Endothelial cell of umbilical vein (primary cell): Measurements from ENCODE around the gene TMEM18. TPM values are rescaled to one million over a fixed set of nuclear protein-coding genes. Genes with fewer than 3 reads are reported as not detected.
A peak's percentile ranks its signal among the peaks of the same experiment; 100 is the strongest.

Experiments used
- BruUV-seq: library from RNA; stranded (reverse); fragments of 400-500 nt; replicated peaks from 2 replicates; lab custom pipeline; 2021; lab: Mats Ljungman, UMichigan
- CTCF ChIA-PET: fragments of 300-600, 350-600 bp; sonication (Branson Sonifier 250); formaldehyde crosslinking; loops from one replicate; lab custom pipeline; 2021; ENCODE audit warnings: antibody characterized with exemption, inconsistent platforms; lab: Charles Lee
- POLR2A ChIA-PET: fragments of 300-600, 350-600 bp; sonication (Branson Sonifier 250); formaldehyde crosslinking; loops from one replicate; lab custom pipeline; 2021; ENCODE audit warnings: antibody characterized with exemption, inconsistent platforms; lab: Charles Lee
- DNase-seq: peaks from one replicate; pipeline ENCODE4 v3.0.0-alpha.2; 2011; ENCODE audit warnings: low read depth, low spot score
- FAIRE-seq: peaks from 2 replicates; lab custom pipeline; 2011; peaks lifted over from hg19 to GRCh38; lab: Jason Lieb, UNC
- H2AFZ ChIP-seq: 2 replicates; pipeline ENCODE4 v1.6.0; 2012; ENCODE audit warnings: low read depth, low read length, control low read depth, inconsistent platforms
- H3K27ac ChIP-seq: 2 replicates; pipeline ENCODE4 v1.5.1; 2011; ENCODE audit warnings: low read depth, mild to moderate bottlenecking, control low read depth, low read length, moderate library complexity; ENCODE audit not compliant: insufficient read depth
- H3K27me3 ChIP-seq, 2 experiments: 2 replicates each; pipeline versions ENCODE4 v1.6.0 to v1.6.1; 2011; ENCODE audit warnings: low read length in 2 of 2, mixed read lengths in 1 of 2; ENCODE audit not compliant: control insufficient read depth in 2 of 2, insufficient read depth in 2 of 2
- H3K36me3 ChIP-seq, 2 experiments: 2 replicates in 1 of 2; 3 replicates in 1 of 2; pipeline ENCODE4 v1.5.1; 2011; ENCODE audit warnings: low read length in 2 of 2, mild to moderate bottlenecking in 1 of 2, moderate library complexity in 1 of 2; ENCODE audit not compliant: control insufficient read depth in 2 of 2, insufficient read depth in 2 of 2; ENCODE audit errors: extremely low read depth in 1 of 2
- H3K4me1 ChIP-seq: 3 replicates; pipeline ENCODE4 v1.5.1; 2011; ENCODE audit warnings: mild to moderate bottlenecking, low read length; ENCODE audit not compliant: control insufficient read depth, insufficient read depth; ENCODE audit errors: extremely low read depth
- H3K4me2 ChIP-seq: 2 replicates; pipeline ENCODE4 v1.6.1; 2011; ENCODE audit warnings: low read length, control low read depth, mixed read lengths; ENCODE audit not compliant: insufficient read depth
- H3K4me3 ChIP-seq, 3 experiments: fragments of 200-600 bp in 1 of 3; sonication (generic), shearing (Covaris generic) in 1 of 3; replicated peaks in 1 of 3; 2 replicates each; pipeline ENCODE4 v1.5.1; 2011 to 2016; ENCODE audit warnings: control low read depth in 3 of 3, low read length in 3 of 3, mild to moderate bottlenecking in 2 of 3, inconsistent platforms in 1 of 3, low read depth in 1 of 3, moderate library complexity in 1 of 3; ENCODE audit not compliant: insufficient read depth in 1 of 3
- H3K79me2 ChIP-seq: 2 replicates; pipeline ENCODE4 v1.6.0; 2012; ENCODE audit warnings: low read length, inconsistent platforms; ENCODE audit not compliant: control insufficient read depth, insufficient read depth
- H3K9ac ChIP-seq: replicated peaks from 2 replicates; pipeline ENCODE3; 2011; ENCODE audit warnings: low read length, control low read depth; ENCODE audit not compliant: insufficient read depth; ENCODE audit errors: extremely low read depth
- H3K9me1 ChIP-seq: replicated peaks from 3 replicates; pipeline ENCODE4 v1.6.0; 2011; ENCODE audit warnings: mild to moderate bottlenecking, low read length; ENCODE audit not compliant: control insufficient read depth, insufficient read depth; ENCODE audit errors: extremely low read depth
- H3K9me3 ChIP-seq: replicated peaks from 2 replicates; pipeline ENCODE4 v1.5.1; 2012; ENCODE audit warnings: low read length, inconsistent platforms; ENCODE audit not compliant: control insufficient read depth, insufficient read depth
- H4K20me1 ChIP-seq: replicated peaks from 2 replicates; pipeline ENCODE3; 2011; ENCODE audit warnings: mild to moderate bottlenecking, low read length; ENCODE audit not compliant: control insufficient read depth, insufficient read depth; ENCODE audit errors: extremely low read depth
- EZH2 ChIP-seq: IDR thresholded peaks from 2 replicates; pipeline ENCODE4 v1.6.1; 2012; ENCODE audit warnings: borderline replicate concordance, low read depth, mild to moderate bottlenecking, moderate library complexity, low read length, inconsistent platforms; ENCODE audit not compliant: severe bottlenecking
- FOS ChIP-seq: IDR thresholded peaks from 2 replicates; pipeline ENCODE4 v1.6.1; 2011; ENCODE audit warnings: mild to moderate bottlenecking, low read length, moderate library complexity, borderline replicate concordance; ENCODE audit not compliant: insufficient read depth
- GATA2 ChIP-seq: IDR thresholded peaks from 2 replicates; pipeline ENCODE4 v1.7.0; 2011; ENCODE audit warnings: low read depth, mild to moderate bottlenecking, moderate library complexity, mixed read lengths, low read length; ENCODE audit not compliant: insufficient read length, insufficient read depth
- JUN ChIP-seq: IDR thresholded peaks from 2 replicates; pipeline ENCODE4 v1.6.1; 2011; ENCODE audit warnings: borderline replicate concordance, low read depth; ENCODE audit not compliant: insufficient read length, insufficient read depth
- MYC ChIP-seq: IDR thresholded peaks from one replicate; pipeline ENCODE4 v1.6.1; 2011; ENCODE audit warnings: mild to moderate bottlenecking, low read depth, low read length
- POLR2A ChIP-seq: IDR thresholded peaks from 2 replicates; pipeline ENCODE4 v1.6.1; 2012; ENCODE audit warnings: low read depth, mild to moderate bottlenecking, control low read depth, low read length
- POLR2AphosphoS5 ChIP-seq: IDR thresholded peaks from 2 replicates; pipeline ENCODE4 v1.6.1; 2012; ENCODE audit warnings: low read depth, mild to moderate bottlenecking, control low read depth, low read length, moderate library complexity; ENCODE audit not compliant: insufficient read depth
- dilution Hi-C: fragments of 300-500 bp; cut with MboI; formaldehyde crosslinking; loops from one replicate; pipeline ENCODE4 v1.15.0; 2019; ENCODE audit warnings: low sequenced_read_pairs; ENCODE audit not compliant: extremely low pct_ligation_motif_present
- intact Hi-C: fragments of 100-400 bp; cut with micrococcal nuclease; formaldehyde crosslinking; loops from one replicate; pipeline ENCODE4 v1.10.0; 2022
- polyA plus RNA-seq, 4 experiments: library from polyadenylated mRNA; depleted of rRNA in 3 of 4; stranded (reverse) in 3 of 4; unstranded in 1 of 4; fragments of >200 nt; gene quantifications; 2 replicates each; pipeline versions ENCODE4 v1.2.1 to v1.2.3, GENCODE V29; 2011 to 2012; ENCODE audit warnings: missing spikeins in 1 of 4
- total RNA-seq: library from RNA; stranded (reverse); gene quantifications from 2 replicates; pipeline ENCODE4 v1.2.3, GENCODE V29; 2021
- TF ChIP-seq, protein P1 (sequence below): IDR thresholded peaks from 2 replicates; pipeline ENCODE4 v1.6.1; 2011; ENCODE audit not compliant: insufficient read depth, insufficient read length
- TF ChIP-seq, protein P2 (sequence below), 2 donors: IDR thresholded peaks; 1 replicate in 1 of 2; 2 replicates in 1 of 2; pipeline ENCODE4 v1.5.1; 2011; ENCODE audit warnings: low read length in 2 of 2, mild to moderate bottlenecking in 2 of 2, moderate library complexity in 2 of 2, control low read depth in 1 of 2, inconsistent platforms in 1 of 2, low read depth in 1 of 2; ENCODE audit not compliant: insufficient read depth in 1 of 2; ENCODE audit errors: extremely low read depth in 1 of 2

TMEM18 gene
- total and polyA plus RNA-seq, 2 donors (not counting 3 experiments of a cell fraction or from before 2014, with no cell fraction given) = 19.1 to 23.1 TPM

DNA sequence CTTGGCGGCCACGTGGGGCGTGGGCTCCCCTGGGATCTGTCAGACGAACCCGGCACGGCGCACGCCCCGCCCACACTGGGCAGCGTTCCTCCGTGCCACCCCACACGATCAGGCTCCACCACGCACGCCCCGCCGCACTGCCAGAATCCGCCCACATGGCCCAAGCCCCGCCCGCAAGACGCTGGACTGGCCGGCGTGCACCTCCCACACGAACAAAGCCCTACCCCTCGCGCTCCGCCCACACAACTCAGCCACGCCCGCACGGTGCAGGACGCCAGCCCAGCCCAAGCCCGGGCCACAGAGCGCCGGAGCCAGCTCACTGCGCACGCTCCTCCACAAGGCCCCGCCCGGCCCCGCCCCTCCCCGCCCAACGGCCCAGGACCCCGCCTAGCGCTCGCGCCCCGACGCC is 555 bp downstream of the TMEM18 start:
- H3K9me3 ChIP-seq = no peaks in the 10 kb centered on the region
- H2AFZ ChIP-seq = peak overlapping the region; percentile 56
- H3K4me2 ChIP-seq = peak overlapping the region; percentile 76
- H3K79me2 ChIP-seq = peaks cover 25% of the 10 kb centered on the region
- no peaks in the 10 kb centered on the region for H4K20me1 ChIP-seq
- H3K36me3 ChIP-seq = peaks cover 0 to 6% of the 10 kb centered on the region in 2 experiments
- DNase-seq (peak; percentile 99), FAIRE-seq (peak; percentile 97)
- peaks cover 25% of the 10 kb centered on the region for H3K4me1 ChIP-seq
- peak overlapping the region; percentile 5 to 47 (median 41) for H3K4me3 ChIP-seq
- no peak for TF ChIP-seq POLR2AphosphoS5
- TF ChIP-seq, protein P1, sequence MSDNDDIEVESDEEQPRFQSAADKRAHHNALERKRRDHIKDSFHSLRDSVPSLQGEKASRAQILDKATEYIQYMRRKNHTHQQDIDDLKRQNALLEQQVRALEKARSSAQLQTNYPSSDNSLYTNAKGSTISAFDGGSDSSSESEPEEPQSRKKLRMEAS = peak; percentile 63
- no peaks in the 10 kb centered on the region for H3K27me3 ChIP-seq
- intact Hi-C loops = loop anchor here (1.0 to 2.0 kb wide), 4 partner anchors 9 to 1068 kb away; partner anchors contain the start of genes ACP1, PXDN and SH3YL1
- H3K27ac ChIP-seq = peak overlapping the region; percentile 18
- H3K9me1 ChIP-seq = no peaks in the 10 kb centered on the region
- H3K9ac ChIP-seq = peak overlapping the region; percentile 4
- CTCF ChIA-PET = interaction anchor here (0.6 to 2.0 kb wide), 3 partner anchors 9 to 1093 kb away, joined by 3 to 9 read pairs (median 3); no protein-coding TSS in a partner anchor
- BruUV-seq = no TSS peak
- dilution Hi-C loops = no loop called here
- POLR2A ChIA-PET = interaction anchor here (0.6 to 1.4 kb wide), 4 partner anchors 9 to 1006 kb away, joined by 3 to 7 read pairs (median 4); no protein-coding TSS in a partner anchor

DNA sequence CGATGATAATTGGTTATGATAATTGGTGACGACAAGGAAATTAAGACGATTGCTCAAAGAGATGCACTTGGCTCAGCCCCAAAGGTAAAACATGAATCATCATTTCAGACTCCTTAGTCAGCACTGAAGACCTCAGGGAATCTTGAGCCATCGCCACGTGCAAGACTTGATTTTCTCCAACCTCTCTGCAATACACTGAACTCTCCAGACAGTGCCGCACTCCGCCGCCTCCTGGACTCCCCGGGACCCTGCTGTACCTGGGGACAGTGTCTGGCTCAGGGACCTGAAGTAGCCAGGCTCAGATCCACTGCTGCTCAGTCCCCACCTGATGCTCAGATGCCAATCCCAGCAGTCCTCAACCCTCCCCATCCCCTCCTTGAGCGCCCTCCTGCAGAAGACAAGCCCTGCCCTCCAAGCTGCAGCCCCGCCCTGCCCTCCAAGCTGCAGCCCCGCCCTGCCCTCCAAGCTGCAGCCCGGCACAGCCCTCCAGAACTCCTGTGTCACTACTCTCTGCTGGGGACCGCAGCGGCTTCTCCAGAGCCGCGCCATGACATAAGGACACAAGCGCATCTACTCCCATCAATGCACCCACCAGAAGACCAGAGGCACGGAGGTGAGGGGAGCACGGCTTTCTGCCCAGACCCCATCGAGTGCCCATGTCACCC is 1.1 kb downstream of the TMEM18 start:
- ChIA-PET POLR2A (interaction anchor here (0.6 to 1.4 kb wide), 4 partner anchors 9 to 1007 kb away, joined by 3 to 7 read pairs (median 4); no protein-coding TSS in a partner anchor), CTCF (interaction anchor here (0.6 to 2.0 kb wide), 3 partner anchors 9 to 1094 kb away, joined by 3 to 9 read pairs (median 3); no protein-coding TSS in a partner anchor)
- no TSS peak for BruUV-seq
- Histone ChIP-seq H3K36me3 (peaks cover 0 to 6% of the 10 kb centered on the region in 2 experiments), H2AFZ (peak overlapping the region; percentile 56), H3K9me1 (no peaks in the 10 kb centered on the region), H3K79me2 (peaks cover 25% of the 10 kb centered on the region), H3K9ac (peak overlapping the region; percentile 4), H3K27ac (peak overlapping the region; percentile 27), H3K27me3 (no peaks in the 10 kb centered on the region), H3K4me2 (peak overlapping the region; percentile 76), H3K4me1 (peaks cover 25% of the 10 kb centered on the region), H4K20me1 (no peaks in the 10 kb centered on the region), H3K4me3 (peak overlapping the region; percentile 5 to 47 (median 41)), H3K9me3 (no peaks in the 10 kb centered on the region)
- intact Hi-C loops (loop anchor here (1.0 to 2.0 kb wide), 4 partner anchors 9 to 1069 kb away; partner anchors contain the start of genes ACP1, PXDN and SH3YL1), dilution Hi-C loops (no loop called here)
- DNase-seq (peak; percentile 42), FAIRE-seq (no peak)
- TF ChIP-seq POLR2AphosphoS5 (no peak), MYC (no peak), GATA2 (no peak), JUN (no peak), POLR2A (no peak), FOS (peak; percentile 23), EZH2 (no peak)
- TF ChIP-seq, protein P1 = no peak
- TF ChIP-seq, protein P2, sequence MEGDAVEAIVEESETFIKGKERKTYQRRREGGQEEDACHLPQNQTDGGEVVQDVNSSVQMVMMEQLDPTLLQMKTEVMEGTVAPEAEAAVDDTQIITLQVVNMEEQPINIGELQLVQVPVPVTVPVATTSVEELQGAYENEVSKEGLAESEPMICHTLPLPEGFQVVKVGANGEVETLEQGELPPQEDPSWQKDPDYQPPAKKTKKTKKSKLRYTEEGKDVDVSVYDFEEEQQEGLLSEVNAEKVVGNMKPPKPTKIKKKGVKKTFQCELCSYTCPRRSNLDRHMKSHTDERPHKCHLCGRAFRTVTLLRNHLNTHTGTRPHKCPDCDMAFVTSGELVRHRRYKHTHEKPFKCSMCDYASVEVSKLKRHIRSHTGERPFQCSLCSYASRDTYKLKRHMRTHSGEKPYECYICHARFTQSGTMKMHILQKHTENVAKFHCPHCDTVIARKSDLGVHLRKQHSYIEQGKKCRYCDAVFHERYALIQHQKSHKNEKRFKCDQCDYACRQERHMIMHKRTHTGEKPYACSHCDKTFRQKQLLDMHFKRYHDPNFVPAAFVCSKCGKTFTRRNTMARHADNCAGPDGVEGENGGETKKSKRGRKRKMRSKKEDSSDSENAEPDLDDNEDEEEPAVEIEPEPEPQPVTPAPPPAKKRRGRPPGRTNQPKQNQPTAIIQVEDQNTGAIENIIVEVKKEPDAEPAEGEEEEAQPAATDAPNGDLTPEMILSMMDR (IDR thresholded peaks at IDR 0.05; ENCODE audit: extremely low read depth in 1 of 2, insufficient read depth in 1 of 2, low read depth in 1 of 2, low read length in 2 of 2) = peak in 1 of 2 donors; percentile 5
